Measurements from ENCODE around the gene LCE2B.

DNA sequence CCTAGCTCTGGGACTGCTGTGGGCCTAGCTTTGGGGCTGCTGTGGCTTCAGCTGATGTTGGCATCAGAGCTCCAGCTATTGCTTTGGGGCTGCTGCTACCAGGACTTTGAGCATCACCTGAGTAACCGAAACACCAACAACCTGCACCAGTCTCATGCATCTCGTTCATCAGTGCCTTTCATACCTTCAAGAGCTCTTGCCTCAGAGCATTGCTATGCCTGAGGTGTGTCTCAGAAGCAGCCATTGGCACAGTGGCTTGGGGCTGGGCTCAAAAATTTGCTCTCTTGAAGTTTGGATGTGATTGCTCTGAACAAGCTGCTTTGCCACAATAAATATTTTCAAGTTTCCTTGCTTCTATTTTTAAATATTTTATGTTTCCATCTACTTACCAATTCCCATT, 29.5 kb upstream of the LCE2B start:
- TF ChIP-seq, protein P1, sequence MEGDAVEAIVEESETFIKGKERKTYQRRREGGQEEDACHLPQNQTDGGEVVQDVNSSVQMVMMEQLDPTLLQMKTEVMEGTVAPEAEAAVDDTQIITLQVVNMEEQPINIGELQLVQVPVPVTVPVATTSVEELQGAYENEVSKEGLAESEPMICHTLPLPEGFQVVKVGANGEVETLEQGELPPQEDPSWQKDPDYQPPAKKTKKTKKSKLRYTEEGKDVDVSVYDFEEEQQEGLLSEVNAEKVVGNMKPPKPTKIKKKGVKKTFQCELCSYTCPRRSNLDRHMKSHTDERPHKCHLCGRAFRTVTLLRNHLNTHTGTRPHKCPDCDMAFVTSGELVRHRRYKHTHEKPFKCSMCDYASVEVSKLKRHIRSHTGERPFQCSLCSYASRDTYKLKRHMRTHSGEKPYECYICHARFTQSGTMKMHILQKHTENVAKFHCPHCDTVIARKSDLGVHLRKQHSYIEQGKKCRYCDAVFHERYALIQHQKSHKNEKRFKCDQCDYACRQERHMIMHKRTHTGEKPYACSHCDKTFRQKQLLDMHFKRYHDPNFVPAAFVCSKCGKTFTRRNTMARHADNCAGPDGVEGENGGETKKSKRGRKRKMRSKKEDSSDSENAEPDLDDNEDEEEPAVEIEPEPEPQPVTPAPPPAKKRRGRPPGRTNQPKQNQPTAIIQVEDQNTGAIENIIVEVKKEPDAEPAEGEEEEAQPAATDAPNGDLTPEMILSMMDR (IDR thresholded peaks at IDR 0.05): no peak
- TF ChIP-seq POLR2A (IDR thresholded peaks at IDR 0.05): no peak
- TF ChIP-seq POLR2AphosphoS5 (IDR thresholded peaks at IDR 0.05): no peak
